ENCODE data around the gene ARHGEF11. TPM values are rescaled to one million over a fixed set of nuclear protein-coding genes. Genes with fewer than 3 reads are reported as not detected.

The ARHGEF11 gene
- total RNA-seq, 1 experiment from 2014 or later, result 25.3 TPM

DNA sequence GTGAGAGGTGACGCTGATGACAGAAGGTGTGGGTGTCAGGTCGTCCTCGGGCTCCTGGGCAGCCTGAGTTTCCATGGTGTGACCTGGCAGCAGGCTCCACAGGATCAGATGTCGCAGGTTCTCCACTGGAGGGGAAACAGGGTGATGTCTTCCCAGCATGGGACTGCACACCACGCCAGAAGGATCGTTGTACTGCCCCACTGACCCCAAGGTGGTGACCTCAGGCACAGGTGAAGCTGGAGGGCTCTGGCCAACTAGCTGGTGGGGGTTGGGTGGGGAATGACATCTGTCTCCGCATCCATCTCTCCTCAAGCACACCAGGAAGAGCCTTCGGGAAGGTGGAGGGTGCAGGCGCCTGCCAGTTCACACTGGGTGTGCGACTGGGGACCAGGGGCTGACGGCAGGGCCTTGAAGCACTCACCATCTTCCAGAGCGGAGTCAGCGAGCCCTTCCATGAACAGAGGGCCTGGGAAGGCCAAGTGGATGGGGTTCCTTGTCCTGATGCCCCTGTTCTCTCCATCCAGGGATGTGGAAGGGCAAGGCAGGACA is 105.7 kb downstream of the ARHGEF11 start:
- Histone ChIP-seq H3K36me3 (ENCODE audit: insufficient read depth, low read length, poor library complexity, severe bottlenecking) (peaks cover 11% of the 10 kb centered on the region), H3K27ac (ENCODE audit: low read depth, low read length, poor library complexity, severe bottlenecking) (no peak overlapping the region), H3K9me3 (ENCODE audit: low read depth, low read length, poor library complexity, severe bottlenecking) (no peaks in the 10 kb centered on the region), H3K27me3 (replicated peaks; ENCODE audit: insufficient read depth, low read depth, low read length, poor library complexity) (no peaks in the 10 kb centered on the region), H3K4me3 (ENCODE audit: low read depth, low read length, poor library complexity, severe bottlenecking) (no peak overlapping the region), H3K4me1 (ENCODE audit: insufficient read depth, low read length, poor library complexity, severe bottlenecking) (no peaks in the 10 kb centered on the region)
- CTCF ChIA-PET, result no interaction called here
- no TSS peak for BruUV-seq (replicated peaks)
- intact Hi-C loops (cut with micrococcal nuclease; ENCODE audit: unreplicated experiment), result no loop called here
- POLR2A ChIA-PET (ENCODE audit: low non-redundant PET), result no interaction called here
- DNase-seq (ENCODE audit: low spot score), result no peak
- TF ChIP-seq, protein P1, sequence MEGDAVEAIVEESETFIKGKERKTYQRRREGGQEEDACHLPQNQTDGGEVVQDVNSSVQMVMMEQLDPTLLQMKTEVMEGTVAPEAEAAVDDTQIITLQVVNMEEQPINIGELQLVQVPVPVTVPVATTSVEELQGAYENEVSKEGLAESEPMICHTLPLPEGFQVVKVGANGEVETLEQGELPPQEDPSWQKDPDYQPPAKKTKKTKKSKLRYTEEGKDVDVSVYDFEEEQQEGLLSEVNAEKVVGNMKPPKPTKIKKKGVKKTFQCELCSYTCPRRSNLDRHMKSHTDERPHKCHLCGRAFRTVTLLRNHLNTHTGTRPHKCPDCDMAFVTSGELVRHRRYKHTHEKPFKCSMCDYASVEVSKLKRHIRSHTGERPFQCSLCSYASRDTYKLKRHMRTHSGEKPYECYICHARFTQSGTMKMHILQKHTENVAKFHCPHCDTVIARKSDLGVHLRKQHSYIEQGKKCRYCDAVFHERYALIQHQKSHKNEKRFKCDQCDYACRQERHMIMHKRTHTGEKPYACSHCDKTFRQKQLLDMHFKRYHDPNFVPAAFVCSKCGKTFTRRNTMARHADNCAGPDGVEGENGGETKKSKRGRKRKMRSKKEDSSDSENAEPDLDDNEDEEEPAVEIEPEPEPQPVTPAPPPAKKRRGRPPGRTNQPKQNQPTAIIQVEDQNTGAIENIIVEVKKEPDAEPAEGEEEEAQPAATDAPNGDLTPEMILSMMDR (conservative IDR thresholded peaks at IDR 0.05; ENCODE audit: low read depth, low read length), result no peak
- TF ChIP-seq EZH2 (IDR thresholded peaks at IDR 0.05; ENCODE audit: borderline replicate concordance, low read depth, low read length, poor library complexity, severe bottlenecking), result no peak

DNA sequence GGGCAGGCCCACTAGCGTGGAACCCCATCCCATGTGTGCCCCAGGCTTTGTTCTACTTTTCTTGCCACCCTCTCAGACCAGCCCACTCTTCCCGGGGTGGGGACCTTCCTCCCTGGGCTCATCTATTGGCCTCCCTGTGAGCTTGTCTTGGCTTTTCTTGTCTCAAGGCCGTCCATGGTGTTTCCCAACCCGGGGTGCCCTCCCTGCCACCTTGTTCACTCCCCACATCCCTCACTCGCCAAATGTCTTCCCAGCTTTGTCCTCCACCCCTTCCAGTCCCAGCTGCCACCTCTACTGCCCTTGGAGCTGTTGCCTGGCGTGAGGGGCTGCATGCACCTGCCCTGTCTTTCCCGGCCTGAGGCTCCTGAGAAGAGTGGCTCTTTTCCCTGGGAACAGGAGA is 106.7 kb downstream of the ARHGEF11 start:
- H3K27ac ChIP-seq (ENCODE audit: low read depth, low read length, poor library complexity, severe bottlenecking), result no peak overlapping the region
- H3K4me1 ChIP-seq (ENCODE audit: insufficient read depth, low read length, poor library complexity, severe bottlenecking), result no peaks in the 10 kb centered on the region
- H3K36me3 ChIP-seq (ENCODE audit: insufficient read depth, low read length, poor library complexity, severe bottlenecking), result peaks cover 5% of the 10 kb centered on the region
- ChIA-PET CTCF (interaction anchor here (0.5 kb wide), 1 partner anchor 48 kb away, joined by 5 read pairs; no protein-coding TSS in a partner anchor), POLR2A (ENCODE audit: low non-redundant PET) (no interaction called here)
- no peak overlapping the region for H3K4me3 ChIP-seq (ENCODE audit: low read depth, low read length, poor library complexity, severe bottlenecking)
- BruUV-seq (replicated peaks), result no TSS peak
- no peaks in the 10 kb centered on the region for H3K27me3 ChIP-seq (replicated peaks; ENCODE audit: insufficient read depth, low read depth, low read length, poor library complexity)
- intact Hi-C loops (cut with micrococcal nuclease; ENCODE audit: unreplicated experiment), result no loop called here
- TF ChIP-seq EZH2 (IDR thresholded peaks at IDR 0.05; ENCODE audit: borderline replicate concordance, low read depth, low read length, poor library complexity, severe bottlenecking), result no peak
- TF ChIP-seq, protein P1 (conservative IDR thresholded peaks at IDR 0.05; ENCODE audit: low read depth, low read length), result no peak
- no peak for DNase-seq (ENCODE audit: low spot score)
- H3K9me3 ChIP-seq (ENCODE audit: low read depth, low read length, poor library complexity, severe bottlenecking), result no peaks in the 10 kb centered on the region

DNA sequence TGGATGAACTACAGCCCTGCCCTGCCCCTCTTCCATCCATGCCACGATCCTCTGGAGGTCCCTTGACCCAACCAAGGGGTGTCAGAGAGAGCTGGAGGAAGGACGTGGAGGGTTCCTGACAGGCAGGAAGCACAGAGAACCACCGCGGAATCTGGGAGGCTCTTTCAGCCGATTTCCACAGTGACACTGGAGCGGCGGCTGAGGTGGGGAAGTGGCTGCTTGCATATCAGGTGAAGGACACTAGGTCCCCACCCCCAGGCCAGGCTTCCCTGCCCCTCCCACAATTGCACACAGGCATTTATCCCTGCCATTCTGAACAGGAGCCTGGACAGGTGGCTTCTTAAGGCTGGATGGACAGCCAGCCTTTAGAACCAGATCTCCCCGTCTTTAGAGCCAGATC is 107.7 kb downstream of the ARHGEF11 start:
- intact Hi-C loops (cut with micrococcal nuclease; ENCODE audit: unreplicated experiment), result no loop called here
- H3K4me3 ChIP-seq (ENCODE audit: low read depth, low read length, poor library complexity, severe bottlenecking), result no peak overlapping the region
- ChIA-PET POLR2A (ENCODE audit: low non-redundant PET) (no interaction called here), CTCF (no interaction called here)
- DNase-seq (ENCODE audit: low spot score), result no peak
- TF ChIP-seq, protein P1 (conservative IDR thresholded peaks at IDR 0.05; ENCODE audit: low read depth, low read length), result no peak
- TF ChIP-seq EZH2 (IDR thresholded peaks at IDR 0.05; ENCODE audit: borderline replicate concordance, low read depth, low read length, poor library complexity, severe bottlenecking), result no peak
- no peaks in the 10 kb centered on the region for H3K4me1 ChIP-seq (ENCODE audit: insufficient read depth, low read length, poor library complexity, severe bottlenecking)
- no peaks in the 10 kb centered on the region for H3K27me3 ChIP-seq (replicated peaks; ENCODE audit: insufficient read depth, low read depth, low read length, poor library complexity)
- H3K36me3 ChIP-seq (ENCODE audit: insufficient read depth, low read length, poor library complexity, severe bottlenecking), result peaks cover 5% of the 10 kb centered on the region
- H3K9me3 ChIP-seq (ENCODE audit: low read depth, low read length, poor library complexity, severe bottlenecking), result no peaks in the 10 kb centered on the region
- no TSS peak for BruUV-seq (replicated peaks)
- H3K27ac ChIP-seq (ENCODE audit: low read depth, low read length, poor library complexity, severe bottlenecking), result no peak overlapping the region
